Measurements from ENCODE around the gene SLC30A2.

The SLC30A2 gene

GRCh38 chr1:26084844-26085243, 38.9 kb upstream of the SLC30A2 start:
- DNase-seq (ENCODE audit: extremely low spot score), result no peak
- POLR2A ChIA-PET, result no interaction called here
- no peak for TF ChIP-seq TARDBP (IDR thresholded peaks at IDR 0.05)
- no peak for TF ChIP-seq SUZ12 (IDR thresholded peaks at IDR 0.05)
- no peak for TF ChIP-seq PKNOX1 (IDR thresholded peaks at IDR 0.05)
- no peak for TF ChIP-seq SP1 (IDR thresholded peaks at IDR 0.05)
- TF ChIP-seq L3MBTL2 (conservative IDR thresholded peaks at IDR 0.05), result no peak
- no peak for TF ChIP-seq ARNT (IDR thresholded peaks at IDR 0.05)
- TF ChIP-seq CTBP1 (IDR thresholded peaks at IDR 0.05; ENCODE audit: borderline replicate concordance), result no peak
- no peak for TF ChIP-seq FOXA1 (IDR thresholded peaks at IDR 0.05)
- no peak for TF ChIP-seq HDGF (IDR thresholded peaks at IDR 0.05; ENCODE audit: borderline replicate concordance)
- no peak for TF ChIP-seq BHLHE40 (IDR thresholded peaks at IDR 0.05; ENCODE audit: borderline replicate concordance)
- no peak for TF ChIP-seq FOXK2 (IDR thresholded peaks at IDR 0.05)
- CTCF ChIA-PET, result interaction anchor here (0.7 kb wide), 1 partner anchor 237 kb away, joined by 3 read pairs; no protein-coding TSS in a partner anchor

GRCh38 chr1:26084091-26084561, 38.2 kb upstream of the SLC30A2 start:
- ChIA-PET POLR2A (no interaction called here), CTCF (interaction anchor here (0.7 kb wide), 1 partner anchor 237 kb away, joined by 3 read pairs; no protein-coding TSS in a partner anchor)
- TF ChIP-seq HDGF (IDR thresholded peaks at IDR 0.05; ENCODE audit: borderline replicate concordance) (no peak), PKNOX1 (IDR thresholded peaks at IDR 0.05) (no peak), ZNF384 (IDR thresholded peaks at IDR 0.05) (no peak), BHLHE40 (IDR thresholded peaks at IDR 0.05; ENCODE audit: borderline replicate concordance) (no peak), ARNT (IDR thresholded peaks at IDR 0.05) (no peak), SUZ12 (IDR thresholded peaks at IDR 0.05) (no peak), CTBP1 (IDR thresholded peaks at IDR 0.05; ENCODE audit: borderline replicate concordance) (no peak), SP1 (IDR thresholded peaks at IDR 0.05) (no peak), FOXK2 (IDR thresholded peaks at IDR 0.05) (no peak), TARDBP (IDR thresholded peaks at IDR 0.05) (no peak), NFRKB (IDR thresholded peaks at IDR 0.05) (no peak), LEF1 (IDR thresholded peaks at IDR 0.05; ENCODE audit: borderline replicate concordance) (no peak), FOXM1 (IDR thresholded peaks at IDR 0.05; ENCODE audit: borderline replicate concordance) (no peak), ELF4 (IDR thresholded peaks at IDR 0.05) (no peak), L3MBTL2 (conservative IDR thresholded peaks at IDR 0.05) (no peak), FOXA1 (IDR thresholded peaks at IDR 0.05) (no peak)
- DNase-seq (ENCODE audit: extremely low spot score), result no peak

GRCh38 chr1:26083208-26083607, 37.3 kb upstream of the SLC30A2 start:
- CTCF ChIA-PET, result no interaction called here
- no peak for DNase-seq (ENCODE audit: extremely low spot score)
- POLR2A ChIA-PET, result no interaction called here
- TF ChIP-seq ELF4 (IDR thresholded peaks at IDR 0.05) (no peak), CTBP1 (IDR thresholded peaks at IDR 0.05; ENCODE audit: borderline replicate concordance) (no peak), SUZ12 (IDR thresholded peaks at IDR 0.05) (no peak), ARNT (IDR thresholded peaks at IDR 0.05) (no peak), HDGF (IDR thresholded peaks at IDR 0.05; ENCODE audit: borderline replicate concordance) (no peak), SP1 (IDR thresholded peaks at IDR 0.05) (no peak), TARDBP (IDR thresholded peaks at IDR 0.05) (no peak), FOXK2 (IDR thresholded peaks at IDR 0.05) (no peak), BHLHE40 (IDR thresholded peaks at IDR 0.05; ENCODE audit: borderline replicate concordance) (no peak), LEF1 (IDR thresholded peaks at IDR 0.05; ENCODE audit: borderline replicate concordance) (no peak), PKNOX1 (IDR thresholded peaks at IDR 0.05) (no peak), L3MBTL2 (conservative IDR thresholded peaks at IDR 0.05) (no peak), NFRKB (IDR thresholded peaks at IDR 0.05) (no peak), FOXM1 (IDR thresholded peaks at IDR 0.05; ENCODE audit: borderline replicate concordance) (no peak), FOXA1 (IDR thresholded peaks at IDR 0.05) (no peak), ZNF384 (IDR thresholded peaks at IDR 0.05) (no peak)

GRCh38 chr1:26082020-26082350, 36.1 kb upstream of the SLC30A2 start:
- TF ChIP-seq FOXK2 (IDR thresholded peaks at IDR 0.05), result no peak
- ChIA-PET POLR2A (no interaction called here), CTCF (no interaction called here)
- DNase-seq (ENCODE audit: extremely low spot score), result no peak

- TF ChIP-seq ZNF384 (IDR thresholded peaks at IDR 0.05), result no peak
- TF ChIP-seq SUZ12 (IDR thresholded peaks at IDR 0.05), result no peak
- TF ChIP-seq FOXK2 (IDR thresholded peaks at IDR 0.05), result no peak
- no peak for TF ChIP-seq FOXA1 (IDR thresholded peaks at IDR 0.05)
- TF ChIP-seq SP1 (IDR thresholded peaks at IDR 0.05), result no peak
- no peak for TF ChIP-seq ELF4 (IDR thresholded peaks at IDR 0.05)
- TF ChIP-seq PKNOX1 (IDR thresholded peaks at IDR 0.05), result no peak
- no peak for TF ChIP-seq FOXM1 (IDR thresholded peaks at IDR 0.05; ENCODE audit: borderline replicate concordance)
- TF ChIP-seq L3MBTL2 (conservative IDR thresholded peaks at IDR 0.05), result no peak
- no peak for TF ChIP-seq TARDBP (IDR thresholded peaks at IDR 0.05)
- TF ChIP-seq LEF1 (IDR thresholded peaks at IDR 0.05; ENCODE audit: borderline replicate concordance), result no peak
- no peak for TF ChIP-seq ARNT (IDR thresholded peaks at IDR 0.05)
- TF ChIP-seq HDGF (IDR thresholded peaks at IDR 0.05; ENCODE audit: borderline replicate concordance), result no peak
- TF ChIP-seq CTBP1 (IDR thresholded peaks at IDR 0.05; ENCODE audit: borderline replicate concordance), result no peak
- no peak for DNase-seq (ENCODE audit: extremely low spot score)
- POLR2A ChIA-PET, result no interaction called here
- CTCF ChIA-PET, result no interaction called here
Observed at GRCh38 chr1:26081267-26082019, 35.5 kb upstream of the SLC30A2 start.

Data from HEK293T (cell line).